Measurements from ENCODE around the gene PLCD3.

The PLCD3 gene

DNA sequence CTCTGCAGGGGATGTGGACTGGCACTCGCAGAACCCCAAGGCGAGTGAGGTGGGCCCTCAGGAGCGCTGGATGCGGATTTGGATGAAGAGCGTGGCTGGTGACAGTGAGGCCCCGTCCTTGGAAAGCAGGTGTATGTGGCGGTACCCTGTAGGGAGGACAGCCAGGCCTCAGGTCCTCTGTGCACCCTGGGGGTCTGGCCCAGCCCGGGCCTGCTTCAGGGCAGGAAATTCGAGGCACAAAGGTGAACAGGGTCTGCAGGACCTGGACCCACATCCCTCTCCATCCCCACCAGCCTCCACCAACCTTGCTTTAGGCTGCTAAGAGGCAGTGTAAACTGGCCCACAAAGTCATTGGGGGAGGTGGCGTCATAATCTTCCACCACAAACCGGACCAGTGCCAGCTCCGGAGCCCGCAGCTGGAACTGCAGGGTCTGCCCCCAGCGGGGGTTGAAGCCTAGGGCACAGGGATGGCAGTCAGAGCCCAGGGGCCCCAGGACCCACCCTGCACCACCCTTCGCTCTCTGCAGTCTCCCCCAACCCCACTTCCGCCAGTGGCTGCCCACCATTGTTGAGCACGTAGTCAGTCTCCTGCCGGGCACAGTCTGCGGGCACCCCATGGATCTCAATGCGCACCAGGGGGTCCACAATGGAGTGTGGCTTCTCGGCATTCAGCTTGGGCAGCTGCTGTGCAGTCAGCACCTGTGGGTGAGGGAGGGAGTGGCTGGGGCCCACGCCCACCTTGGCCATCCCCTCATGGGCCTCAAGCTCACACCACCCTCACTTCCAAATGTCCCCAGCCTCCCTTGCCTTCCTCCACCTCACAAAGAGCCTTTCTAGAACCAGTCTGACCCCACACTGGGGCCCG is 19.5 kb downstream of the PLCD3 start:
- no peak overlapping the region for H3K4me2 ChIP-seq (ENCODE audit: low read length)
- peaks cover 8% of the 10 kb centered on the region for H3K36me3 ChIP-seq (replicated peaks; ENCODE audit: low read depth, low read length)
- H3K9me3 ChIP-seq (ENCODE audit: insufficient read depth, low read length), result no peaks in the 10 kb centered on the region
- no peak overlapping the region for H2AFZ ChIP-seq (ENCODE audit: low read depth, low read length)
- no peak overlapping the region for H3K4me3 ChIP-seq (ENCODE audit: low read length)
- H3K79me2 ChIP-seq (ENCODE audit: low read length), result no peaks in the 10 kb centered on the region
- H3K27me3 ChIP-seq (ENCODE audit: low read depth, low read length), result no peaks in the 10 kb centered on the region
- no peak for TF ChIP-seq EZH2phosphoT487 (IDR thresholded peaks at IDR 0.05; ENCODE audit: low read depth)
- TF ChIP-seq, protein P1, sequence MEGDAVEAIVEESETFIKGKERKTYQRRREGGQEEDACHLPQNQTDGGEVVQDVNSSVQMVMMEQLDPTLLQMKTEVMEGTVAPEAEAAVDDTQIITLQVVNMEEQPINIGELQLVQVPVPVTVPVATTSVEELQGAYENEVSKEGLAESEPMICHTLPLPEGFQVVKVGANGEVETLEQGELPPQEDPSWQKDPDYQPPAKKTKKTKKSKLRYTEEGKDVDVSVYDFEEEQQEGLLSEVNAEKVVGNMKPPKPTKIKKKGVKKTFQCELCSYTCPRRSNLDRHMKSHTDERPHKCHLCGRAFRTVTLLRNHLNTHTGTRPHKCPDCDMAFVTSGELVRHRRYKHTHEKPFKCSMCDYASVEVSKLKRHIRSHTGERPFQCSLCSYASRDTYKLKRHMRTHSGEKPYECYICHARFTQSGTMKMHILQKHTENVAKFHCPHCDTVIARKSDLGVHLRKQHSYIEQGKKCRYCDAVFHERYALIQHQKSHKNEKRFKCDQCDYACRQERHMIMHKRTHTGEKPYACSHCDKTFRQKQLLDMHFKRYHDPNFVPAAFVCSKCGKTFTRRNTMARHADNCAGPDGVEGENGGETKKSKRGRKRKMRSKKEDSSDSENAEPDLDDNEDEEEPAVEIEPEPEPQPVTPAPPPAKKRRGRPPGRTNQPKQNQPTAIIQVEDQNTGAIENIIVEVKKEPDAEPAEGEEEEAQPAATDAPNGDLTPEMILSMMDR (IDR thresholded peaks at IDR 0.05; ENCODE audit: low read depth, low read length), result no peak
- peaks cover 7% of the 10 kb centered on the region; the same call in 1 of the 2 replicates for H3K4me1 ChIP-seq (ENCODE audit: low read length)
- no peak overlapping the region for H3K27ac ChIP-seq (ENCODE audit: low read length)
- H4K20me1 ChIP-seq (ENCODE audit: insufficient read depth, low read length), result no peaks in the 10 kb centered on the region
- no peak overlapping the region for H3K9ac ChIP-seq (ENCODE audit: low read length)

DNA sequence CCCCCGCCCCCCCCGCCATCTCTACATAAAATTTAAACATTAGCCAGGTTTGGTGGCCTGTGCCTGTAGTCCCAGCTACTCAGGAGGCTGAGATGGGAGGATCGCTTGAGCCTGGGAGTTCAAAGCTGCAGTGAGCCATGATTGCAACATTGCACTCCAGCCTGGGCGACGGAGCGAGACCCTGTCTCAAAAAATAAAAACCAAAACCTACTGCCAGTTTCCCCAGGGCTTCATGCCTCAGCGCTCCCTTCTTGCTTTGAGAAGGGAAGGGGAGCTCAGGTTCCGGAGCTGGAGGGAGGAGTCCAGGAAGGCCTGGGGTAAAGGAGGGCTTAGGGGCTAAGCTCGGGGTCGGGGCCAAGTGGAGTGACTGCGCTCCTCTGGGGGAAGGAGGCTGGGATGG is 20.5 kb downstream of the PLCD3 start:
- TF ChIP-seq EZH2phosphoT487 (IDR thresholded peaks at IDR 0.05; ENCODE audit: low read depth), result no peak
- TF ChIP-seq, protein P1 (IDR thresholded peaks at IDR 0.05; ENCODE audit: low read depth, low read length), result no peak
- Histone ChIP-seq H2AFZ (ENCODE audit: low read depth, low read length) (no peak overlapping the region), H3K27ac (ENCODE audit: low read length) (no peak overlapping the region), H3K4me2 (ENCODE audit: low read length) (no peak overlapping the region), H3K9me3 (ENCODE audit: insufficient read depth, low read length) (no peaks in the 10 kb centered on the region), H3K36me3 (replicated peaks; ENCODE audit: low read depth, low read length) (peaks cover 18% of the 10 kb centered on the region), H4K20me1 (ENCODE audit: insufficient read depth, low read length) (no peaks in the 10 kb centered on the region), H3K9ac (ENCODE audit: low read length) (no peak overlapping the region), H3K79me2 (ENCODE audit: low read length) (no peaks in the 10 kb centered on the region), H3K4me3 (ENCODE audit: low read length) (no peak overlapping the region), H3K4me1 (ENCODE audit: low read length) (peaks cover 7% of the 10 kb centered on the region; the same call in 1 of the 2 replicates), H3K27me3 (ENCODE audit: low read depth, low read length) (no peaks in the 10 kb centered on the region)

DNA sequence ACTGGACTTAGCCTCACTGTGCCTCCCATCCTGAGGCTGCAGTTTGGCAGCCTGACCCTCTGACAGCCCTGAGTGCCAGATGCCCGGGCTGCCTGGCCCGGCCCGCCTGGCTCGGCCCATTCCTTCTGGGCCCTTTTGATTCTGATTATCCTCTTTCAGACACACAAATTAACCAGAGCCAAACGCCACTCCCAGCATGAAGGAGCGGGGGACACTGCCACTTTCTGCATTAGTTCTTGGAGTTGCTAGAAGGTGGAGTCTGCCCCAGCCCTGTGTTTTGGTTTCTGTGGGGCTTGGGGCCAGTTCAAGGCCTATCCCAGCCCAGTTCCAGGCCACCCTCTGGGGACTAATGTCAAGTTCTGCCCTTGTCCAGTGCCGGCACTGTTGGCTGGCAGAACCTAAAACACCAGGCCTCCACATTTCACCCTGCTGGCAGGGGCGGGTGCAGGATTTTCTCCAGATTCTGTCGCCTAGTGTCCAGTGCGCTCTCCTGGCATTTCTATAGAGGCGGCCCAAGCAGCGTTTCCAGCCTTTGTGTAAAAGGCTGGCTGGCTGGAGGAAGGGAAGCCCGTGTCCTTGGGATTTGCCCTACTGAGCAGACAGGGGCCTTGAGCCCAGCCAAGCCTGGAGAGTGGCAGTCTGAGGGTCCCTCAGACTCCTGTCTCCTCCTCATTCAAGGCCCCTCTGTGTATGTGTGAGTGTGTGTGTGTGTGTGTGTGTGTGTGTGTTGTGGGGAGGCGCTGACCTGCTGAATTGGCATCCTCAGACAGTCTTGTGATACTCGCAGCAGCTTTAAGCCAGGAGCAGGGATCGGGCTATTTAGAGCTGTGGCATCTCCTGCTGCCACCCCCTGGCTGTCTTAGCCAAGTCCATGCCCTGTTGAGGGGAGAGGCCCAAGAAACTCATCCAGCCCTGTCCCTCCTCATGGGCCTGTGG is 21.4 kb downstream of the PLCD3 start:
- Histone ChIP-seq H3K4me3 (ENCODE audit: low read length) (no peak overlapping the region), H3K9me3 (ENCODE audit: insufficient read depth, low read length) (no peaks in the 10 kb centered on the region), H3K27me3 (ENCODE audit: low read depth, low read length) (no peaks in the 10 kb centered on the region), H3K9ac (ENCODE audit: low read length) (no peak overlapping the region), H2AFZ (ENCODE audit: low read depth, low read length) (no peak overlapping the region), H3K36me3 (replicated peaks; ENCODE audit: low read depth, low read length) (peaks cover 26% of the 10 kb centered on the region), H3K4me2 (ENCODE audit: low read length) (no peak overlapping the region), H4K20me1 (ENCODE audit: insufficient read depth, low read length) (no peaks in the 10 kb centered on the region), H3K4me1 (ENCODE audit: low read length) (peaks cover 7% of the 10 kb centered on the region; the same call in 1 of the 2 replicates), H3K27ac (ENCODE audit: low read length) (no peak overlapping the region), H3K79me2 (ENCODE audit: low read length) (no peaks in the 10 kb centered on the region)
- TF ChIP-seq EZH2phosphoT487 (IDR thresholded peaks at IDR 0.05; ENCODE audit: low read depth), result no peak

DNA sequence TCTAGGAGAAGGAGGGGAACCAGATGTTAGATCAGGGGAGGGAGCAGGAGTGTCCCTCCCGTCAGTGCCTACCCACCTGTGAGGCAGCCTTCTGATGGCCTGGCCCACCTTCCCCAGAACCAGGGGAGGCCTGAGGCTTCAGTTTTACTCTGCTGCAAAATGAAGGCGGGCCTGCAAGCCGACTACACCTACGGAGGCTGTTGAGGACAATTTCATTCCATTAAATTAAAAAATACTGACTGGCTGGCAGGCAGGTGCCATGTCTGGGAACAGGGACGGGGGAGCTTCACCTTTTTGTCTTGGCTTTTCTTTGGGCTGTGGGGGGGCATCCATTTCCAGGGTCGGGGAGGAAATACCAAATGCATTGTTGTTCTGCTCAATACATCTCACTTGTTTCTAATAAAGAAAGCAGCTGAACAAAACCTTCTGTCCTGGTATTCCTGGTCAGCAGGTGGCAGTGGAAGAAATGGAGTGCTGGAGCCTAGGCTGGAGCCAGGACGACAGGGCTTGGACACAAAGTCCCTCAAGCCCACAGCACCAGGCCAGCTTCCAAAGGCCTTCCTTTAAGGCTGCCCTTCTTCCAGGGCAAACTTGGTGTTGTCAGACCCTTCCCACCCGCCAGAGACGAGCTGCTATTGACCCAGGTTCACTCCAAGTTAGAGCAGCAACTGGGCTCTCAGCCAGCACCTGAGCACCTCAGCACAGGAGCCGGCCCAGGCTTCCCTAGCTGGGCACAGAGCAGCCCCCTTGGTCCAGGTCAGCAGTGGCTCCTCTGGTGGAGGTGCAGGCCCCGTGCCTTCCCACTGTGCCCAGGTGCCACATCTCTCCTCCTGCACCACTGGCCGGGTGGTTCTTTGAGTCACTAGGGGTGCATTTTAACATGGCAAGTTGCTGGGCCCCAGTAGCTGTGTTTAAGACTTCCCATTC is 23.5 kb downstream of the PLCD3 start:
- H3K27ac ChIP-seq (ENCODE audit: low read length), result no peak overlapping the region
- no peak overlapping the region for H3K4me2 ChIP-seq (ENCODE audit: low read length)
- no peak overlapping the region for H3K4me3 ChIP-seq (ENCODE audit: low read length)
- H3K79me2 ChIP-seq (ENCODE audit: low read length), result no peaks in the 10 kb centered on the region
- H2AFZ ChIP-seq (ENCODE audit: low read depth, low read length), result no peak overlapping the region
- no peaks in the 10 kb centered on the region for H4K20me1 ChIP-seq (ENCODE audit: insufficient read depth, low read length)
- TF ChIP-seq, protein P1 (IDR thresholded peaks at IDR 0.05; ENCODE audit: low read depth, low read length), result no peak
- no peak for TF ChIP-seq EZH2phosphoT487 (IDR thresholded peaks at IDR 0.05; ENCODE audit: low read depth)
- H3K9me3 ChIP-seq (ENCODE audit: insufficient read depth, low read length), result no peaks in the 10 kb centered on the region
- H3K27me3 ChIP-seq (ENCODE audit: low read depth, low read length), result no peaks in the 10 kb centered on the region
- H3K4me1 ChIP-seq (ENCODE audit: low read length), result peaks cover 7% of the 10 kb centered on the region; the same call in 1 of the 2 replicates
- peaks cover 44% of the 10 kb centered on the region for H3K36me3 ChIP-seq (replicated peaks; ENCODE audit: low read depth, low read length)
- no peak overlapping the region for H3K9ac ChIP-seq (ENCODE audit: low read length)

All from OCI-LY3 (cell line).